ENCODE results near the gene NDNF.

The NDNF gene

GRCh38 chr4:121014544-121014943, 57.8 kb downstream of the NDNF start:
- no peak for TF ChIP-seq CTCF (conservative IDR thresholded peaks at IDR 0.05)
- TF ChIP-seq ZFX (IDR thresholded peaks at IDR 0.05), result no peak
- H3K27ac ChIP-seq, result no peak overlapping the region

- TF ChIP-seq ZFX (IDR thresholded peaks at IDR 0.05), result no peak
- TF ChIP-seq CTCF (conservative IDR thresholded peaks at IDR 0.05), result no peak
- no peak overlapping the region for H3K27ac ChIP-seq
Measured at GRCh38 chr4:121011780-121012340, 60.5 kb downstream of the NDNF start.

GRCh38 chr4:121011138-121011537, 61.2 kb downstream of the NDNF start:
- TF ChIP-seq CTCF (conservative IDR thresholded peaks at IDR 0.05) (no peak), ZFX (IDR thresholded peaks at IDR 0.05) (no peak)
- no peak overlapping the region for H3K27ac ChIP-seq

- TF ChIP-seq CTCF (conservative IDR thresholded peaks at IDR 0.05), result no peak
- H3K27ac ChIP-seq, result no peak overlapping the region
Measured at GRCh38 chr4:121009578-121010478, 62.5 kb downstream of the NDNF start.

- no peak overlapping the region for H3K27ac ChIP-seq
- TF ChIP-seq CTCF (conservative IDR thresholded peaks at IDR 0.05) (no peak), ZFX (IDR thresholded peaks at IDR 0.05) (no peak)
Measured at GRCh38 chr4:121007660-121008059, 64.7 kb downstream of the NDNF start.

DNA sequence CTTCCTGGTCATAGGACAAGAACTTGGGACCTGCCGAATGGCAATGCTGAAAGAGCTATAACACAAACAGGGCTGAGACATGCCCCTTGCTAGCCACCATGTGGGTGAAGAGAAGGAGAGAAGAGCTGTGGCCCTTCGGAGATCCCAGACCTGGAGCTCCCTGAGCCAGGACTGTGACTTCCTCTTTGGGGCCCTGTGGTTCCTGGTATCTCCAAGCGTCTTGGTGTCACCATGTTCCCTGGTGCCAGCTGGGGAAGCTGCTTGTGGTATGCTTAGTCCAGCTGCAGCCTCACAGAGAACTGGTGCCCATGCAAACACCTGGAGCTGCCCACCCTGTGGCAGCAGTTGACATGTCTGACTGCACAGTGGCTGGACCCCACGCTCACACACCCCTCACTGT, 68.5 kb downstream of the NDNF start:
- H3K27ac ChIP-seq, result no peak overlapping the region
- TF ChIP-seq ZFX (IDR thresholded peaks at IDR 0.05), result no peak
- TF ChIP-seq CTCF (conservative IDR thresholded peaks at IDR 0.05), result no peak

DNA sequence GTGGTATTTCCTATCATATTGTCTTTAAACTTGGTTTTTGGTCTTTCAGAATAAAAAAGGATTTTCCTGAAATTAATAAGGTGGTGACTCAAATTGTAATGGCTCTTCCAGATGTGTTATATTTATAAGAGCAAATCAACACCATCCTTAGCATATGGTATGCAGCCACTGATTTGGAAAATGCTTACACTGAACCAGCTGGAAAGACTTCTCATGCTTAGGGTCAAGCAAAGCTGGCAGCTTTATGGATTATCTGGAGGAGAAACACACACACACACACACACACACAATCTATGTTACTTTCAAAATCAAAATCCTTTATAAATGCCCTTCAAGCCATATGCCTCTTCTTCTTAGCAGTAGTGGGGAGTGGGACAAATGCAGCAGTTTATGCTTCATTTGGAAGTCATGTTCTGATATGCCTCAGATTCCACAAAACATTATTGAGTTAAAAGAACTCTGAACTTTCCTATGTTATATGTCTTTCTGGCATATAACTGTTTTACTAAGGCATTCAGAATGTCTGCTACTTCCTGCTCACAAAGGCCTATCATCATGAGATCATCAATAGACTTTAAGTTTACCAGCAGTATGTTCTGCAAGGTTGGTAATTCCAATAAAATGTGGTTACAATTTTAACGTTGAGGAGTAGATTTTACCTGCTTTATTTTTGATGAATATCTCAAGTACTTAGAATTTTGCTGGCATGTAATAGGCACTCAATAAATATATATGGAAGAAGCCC, 76.9 kb downstream of the NDNF start:
- no peak for TF ChIP-seq CTCF (conservative IDR thresholded peaks at IDR 0.05)
- no peak for TF ChIP-seq ZFX (IDR thresholded peaks at IDR 0.05)
- no peak overlapping the region for H3K27ac ChIP-seq
